GM23338 (cell line): ENCODE measurements around the gene KLHL36.

Experiments used
- CREB1 ChIP-seq: fragments of 250-450 bp; sonication (Bioruptor Pico); IDR thresholded peaks from 2 replicates; pipeline ENCODE4 v1.5.0; 2020; ENCODE audit warnings: low read depth, mild to moderate bottlenecking, moderate library complexity
- EZH2 ChIP-seq: fragments of 200-600 bp; sonication (generic); IDR thresholded peaks from one replicate; pipeline ENCODE4 v1.8.0; 2017; ENCODE audit warnings: antibody characterized with exemption, mild to moderate bottlenecking, low read depth; ENCODE audit not compliant: unreplicated experiment
- EZH2phosphoT487 ChIP-seq: fragments of 200-600 bp; sonication (generic); IDR thresholded peaks from one replicate; pipeline ENCODE4 v1.8.1; 2018; ENCODE audit warnings: antibody characterized with exemption; ENCODE audit not compliant: unreplicated experiment
- JUNB ChIP-seq: IDR thresholded peaks from one replicate; pipeline ENCODE4 v1.6.1; 2016; ENCODE audit warnings: antibody characterized with exemption; ENCODE audit not compliant: unreplicated experiment
- NANOG ChIP-seq: IDR thresholded peaks from 2 replicates; pipeline ENCODE4 v1.6.1; 2016; ENCODE audit warnings: antibody characterized with exemption, borderline replicate concordance
- POLR2AphosphoS5 ChIP-seq: IDR thresholded peaks from 2 replicates; pipeline ENCODE4 v1.6.1; 2016; ENCODE audit warnings: antibody characterized with exemption, low read depth
- REST ChIP-seq: IDR thresholded peaks from one replicate; pipeline ENCODE4 v1.6.1; 2018; ENCODE audit warnings: antibody characterized with exemption; ENCODE audit not compliant: unreplicated experiment
- STAT1 ChIP-seq: IDR thresholded peaks from one replicate; pipeline ENCODE4 v1.6.1; 2016; ENCODE audit warnings: antibody characterized with exemption; ENCODE audit not compliant: unreplicated experiment
- ZNF114 ChIP-seq: fragments of 250-450 bp; sonication (Bioruptor Pico); IDR thresholded peaks from 2 replicates; pipeline ENCODE4 v1.5.0; 2020; ENCODE audit warnings: mild to moderate bottlenecking, moderate library complexity
- ZNF331 ChIP-seq: fragments of 250-450 bp; sonication (Bioruptor Pico); IDR thresholded peaks from 2 replicates; pipeline ENCODE4 v1.5.0; 2020; ENCODE audit warnings: low read depth, mild to moderate bottlenecking, moderate library complexity
- TF ChIP-seq, protein P1 (sequence below), 2 experiments: fragments of 200-600 bp in 1 of 2; sonication (generic) in 1 of 2; conservative IDR thresholded peaks; 2 replicates each; pipeline versions ENCODE4 v1.5.1 to v1.6.1; 2016 to 2017; ENCODE audit warnings: antibody characterized with exemption in 2 of 2, low read depth in 2 of 2, mild to moderate bottlenecking in 2 of 2, moderate library complexity in 1 of 2
- TF ChIP-seq, protein P2 (sequence below): IDR thresholded peaks from 2 replicates; pipeline ENCODE4 v1.6.1; 2016; ENCODE audit warnings: antibody characterized with exemption

GRCh38 chr16:84660973-84661372 is 12.7 kb downstream of the KLHL36 start:
- TF ChIP-seq, protein P1, sequence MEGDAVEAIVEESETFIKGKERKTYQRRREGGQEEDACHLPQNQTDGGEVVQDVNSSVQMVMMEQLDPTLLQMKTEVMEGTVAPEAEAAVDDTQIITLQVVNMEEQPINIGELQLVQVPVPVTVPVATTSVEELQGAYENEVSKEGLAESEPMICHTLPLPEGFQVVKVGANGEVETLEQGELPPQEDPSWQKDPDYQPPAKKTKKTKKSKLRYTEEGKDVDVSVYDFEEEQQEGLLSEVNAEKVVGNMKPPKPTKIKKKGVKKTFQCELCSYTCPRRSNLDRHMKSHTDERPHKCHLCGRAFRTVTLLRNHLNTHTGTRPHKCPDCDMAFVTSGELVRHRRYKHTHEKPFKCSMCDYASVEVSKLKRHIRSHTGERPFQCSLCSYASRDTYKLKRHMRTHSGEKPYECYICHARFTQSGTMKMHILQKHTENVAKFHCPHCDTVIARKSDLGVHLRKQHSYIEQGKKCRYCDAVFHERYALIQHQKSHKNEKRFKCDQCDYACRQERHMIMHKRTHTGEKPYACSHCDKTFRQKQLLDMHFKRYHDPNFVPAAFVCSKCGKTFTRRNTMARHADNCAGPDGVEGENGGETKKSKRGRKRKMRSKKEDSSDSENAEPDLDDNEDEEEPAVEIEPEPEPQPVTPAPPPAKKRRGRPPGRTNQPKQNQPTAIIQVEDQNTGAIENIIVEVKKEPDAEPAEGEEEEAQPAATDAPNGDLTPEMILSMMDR (conservative IDR thresholded peaks at IDR 0.05; ENCODE audit: low read depth in 2 of 2) = no peak
- TF ChIP-seq EZH2phosphoT487 (no peak), POLR2AphosphoS5 (no peak), EZH2 (no peak), ZNF114 (no peak), ZNF331 (no peak), NANOG (no peak), CREB1 (no peak), REST (no peak), JUNB (no peak), STAT1 (no peak)
- TF ChIP-seq, protein P2, sequence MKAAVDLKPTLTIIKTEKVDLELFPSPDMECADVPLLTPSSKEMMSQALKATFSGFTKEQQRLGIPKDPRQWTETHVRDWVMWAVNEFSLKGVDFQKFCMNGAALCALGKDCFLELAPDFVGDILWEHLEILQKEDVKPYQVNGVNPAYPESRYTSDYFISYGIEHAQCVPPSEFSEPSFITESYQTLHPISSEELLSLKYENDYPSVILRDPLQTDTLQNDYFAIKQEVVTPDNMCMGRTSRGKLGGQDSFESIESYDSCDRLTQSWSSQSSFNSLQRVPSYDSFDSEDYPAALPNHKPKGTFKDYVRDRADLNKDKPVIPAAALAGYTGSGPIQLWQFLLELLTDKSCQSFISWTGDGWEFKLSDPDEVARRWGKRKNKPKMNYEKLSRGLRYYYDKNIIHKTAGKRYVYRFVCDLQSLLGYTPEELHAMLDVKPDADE = no peak
